Bladder microvascular endothelial cell (primary cell): ENCODE measurements around the gene GALR2. TPM values are rescaled to one million over a fixed set of nuclear protein-coding genes. Genes with fewer than 3 reads are reported as not detected.

Experiments used
- total RNA-seq: library from RNA; depleted of rRNA; stranded (reverse); fragments of >200 nt; gene quantifications from 2 replicates; pipeline ENCODE4 v1.2.3, GENCODE V29; 2014

Gene GALR2
- 0.16 TPM in 1 of 2 replicates, not detected in the other for total RNA-seq

GRCh38 chr17:76074390-76075363, at the start of gene GALR2:
TSS of gene GALR2 (plus strand) at chr17:76074781. CDS start at chr17:76074884, 103 bp downstream.

GRCh38 chr17:76027159-76027839, 47.3 kb upstream of the GALR2 start, which contains the start of gene EVPL:
TSS of gene EVPL (minus strand) at chr17:76027306. CDS start at chr17:76027198, 108 bp downstream.

GRCh38 chr17:76072148-76072858, 2.3 kb upstream of the GALR2 start, which contains the start of gene SRP68:
TSS of gene SRP68 (minus strand) at chr17:76072517. CDS start at chr17:76072491, 26 bp downstream.

GRCh38 chr17:76078860-76079534, 4.4 kb downstream of the GALR2 start, which contains the start of gene ZACN:
TSS of gene ZACN (plus strand) at chr17:76079182. CDS start at chr17:76079265, 83 bp downstream.

GRCh38 chr17:76103274-76104139, 28.9 kb downstream of the GALR2 start, which contains the start of gene EXOC7:
TSS of gene EXOC7 (minus strand) at chr17:76103787. CDS start at chr17:76103692, 95 bp downstream.

Other genes starting within 250 kb of the GALR2 start
- 0.97 and 4.7 TPM in 2 replicates for gene UNC13D, start 230.4 kb upstream of the GALR2 start, total RNA-seq
- gene WBP2, start 219.4 kb upstream of the GALR2 start, total RNA-seq, result 13.8 and 44.6 TPM in 2 replicates
- gene TRIM47, start 196.2 kb upstream of the GALR2 start, total RNA-seq, result 65.4 and 91.7 TPM in 2 replicates
- gene TRIM65, start 177.8 kb upstream of the GALR2 start, total RNA-seq, result 20.1 and 23.0 TPM in 2 replicates
- gene MRPL38, start 169.9 kb upstream of the GALR2 start, total RNA-seq, result 27.4 and 33.4 TPM in 2 replicates
- gene FBF1, start 133.7 kb upstream of the GALR2 start, total RNA-seq, result 4.7 and 9.1 TPM in 2 replicates
- gene ACOX1, start 95.6 kb upstream of the GALR2 start, total RNA-seq, result 46.3 and 82.1 TPM in 2 replicates
- gene TEN1, start 95.5 kb upstream of the GALR2 start, total RNA-seq, result 15.2 and 16.0 TPM in 2 replicates
- 0.81 and 2.7 TPM in 2 replicates for gene CDK3, start 73.9 kb upstream of the GALR2 start, total RNA-seq
- under 0.01 TPM in 1 of 2 replicates, not detected in the other for gene EVPL, start 47.5 kb upstream of the GALR2 start, total RNA-seq
- 25.1 and 54.9 TPM in 2 replicates for gene SRP68, start 2.3 kb upstream of the GALR2 start, total RNA-seq
- gene ZACN, start 4.4 kb downstream of the GALR2 start, total RNA-seq, result not detected in 2 replicates
- gene EXOC7, start 29.0 kb downstream of the GALR2 start, total RNA-seq, result 51.8 and 129 TPM in 2 replicates
- gene FOXJ1, start 66.5 kb downstream of the GALR2 start, total RNA-seq, result under 0.01 TPM in 1 of 2 replicates, not detected in the other
- 0.32 and 0.63 TPM in 2 replicates for gene RNF157, start 165.7 kb downstream of the GALR2 start, total RNA-seq
- gene UBALD2, start 190.6 kb downstream of the GALR2 start, total RNA-seq, result 6.8 and 8.9 TPM in 2 replicates
- 3.1 and 10.4 TPM in 2 replicates for gene QRICH2, start 233.5 kb downstream of the GALR2 start, total RNA-seq